H1 (cell line): ENCODE results near the gene MAPK8. TPM values are rescaled to one million over a fixed set of nuclear protein-coding genes. Genes with fewer than 3 reads are reported as not detected.

ENCODE experiments used
- BCL11A ChIP-seq, 2 experiments: IDR thresholded peaks; one replicate each; pipeline ENCODE4 v1.6.1; 2011; ENCODE audit warnings: low read depth in 2 of 2, low read length in 2 of 2, mild to moderate bottlenecking in 2 of 2
- CHD2 ChIP-seq: IDR thresholded peaks from 2 replicates; pipeline ENCODE4 v1.6.1; 2012; ENCODE audit warnings: low read length, improper control_type of control experiment
- CTBP2 ChIP-seq: IDR thresholded peaks from 2 replicates; pipeline ENCODE4 v1.7.0; 2011; ENCODE audit warnings: borderline replicate concordance, mild to moderate bottlenecking, moderate library complexity, mixed read lengths, low read length; ENCODE audit not compliant: insufficient read depth, insufficient read length
- MAFK ChIP-seq: IDR thresholded peaks from 2 replicates; pipeline ENCODE4 v1.6.1; 2012; ENCODE audit warnings: low read depth, mild to moderate bottlenecking, improper control_type of control experiment, low read length
- NANOG ChIP-seq: IDR thresholded peaks from 2 replicates; pipeline ENCODE4 v1.6.1; 2011; ENCODE audit warnings: low read length, low read depth, mild to moderate bottlenecking, inconsistent platforms; ENCODE audit not compliant: insufficient read depth, poor library complexity, severe bottlenecking
- POLR2AphosphoS5 ChIP-seq: IDR thresholded peaks from 2 replicates; pipeline ENCODE4 v1.6.1; 2011; ENCODE audit warnings: low read depth, low read length
- SP4 ChIP-seq: IDR thresholded peaks from 2 replicates; pipeline ENCODE4 v1.6.1; 2012; ENCODE audit warnings: low read length, inconsistent platforms
- polyA plus RNA-seq, 7 experiments: library from polyadenylated mRNA; depleted of rRNA in 3 of 7; stranded (reverse) in 5 of 7; unstranded in 2 of 7; fragments of >200 nt in 5 of 7; fragments of 200-250 nt in 2 of 7; gene quantifications; 1 replicate in 5 of 7; 2 replicates in 1 of 7; 4 replicates in 1 of 7; pipeline versions ENCODE4 v1.2.1 to v1.2.3, GENCODE V29; 2011 to 2013; ENCODE audit warnings: missing spikeins in 2 of 7, mixed read lengths in 2 of 7
- total RNA-seq: library from RNA; stranded (reverse); fragmentation: NEBNext Ultra II Directional; extraction: Animal tissue kit (Norgen Biotek cat#: 25700); gene quantifications from 2 replicates; pipeline ENCODE4 v1.2.1, GENCODE V29; 2021

The MAPK8 gene
- total and polyA plus RNA-seq, 2 of the 8 experiments (the other 6 are each of a cell fraction or from before 2014, with no cell fraction given) = 23.3 to 71.3 TPM

- TF ChIP-seq POLR2AphosphoS5 = no peak
- no peak for TF ChIP-seq SP4
- TF ChIP-seq MAFK = no peak
- TF ChIP-seq CHD2 = no peak
- TF ChIP-seq CTBP2 = no peak
- TF ChIP-seq NANOG = no peak
- no peak for TF ChIP-seq BCL11A (IDR thresholded peaks at IDR 0.05; ENCODE audit: low read depth in 2 of 2, low read length in 2 of 2)
Measured at GRCh38 chr10:48332871-48333216, 26.4 kb downstream of the MAPK8 start (continued).
